Measurements from ENCODE around the gene ACO2. TPM values are rescaled to one million over a fixed set of nuclear protein-coding genes. Genes with fewer than 3 reads are reported as not detected.

The ACO2 gene
- total and polyA plus RNA-seq, 10 of the 15 experiments (the other 5 are each of a cell fraction or from before 2014, with no cell fraction given), result 21.4 to 214 (median 88.5) TPM

GRCh38 chr22:41522813-41523212 is 53.9 kb downstream of the ACO2 start:
- Histone ChIP-seq H3K9me3 (replicated peaks; ENCODE audit: control insufficient read depth, insufficient read depth, low read length) (no peaks in the 10 kb centered on the region), H3K36me3 (ENCODE audit: control insufficient read depth in 2 of 2, insufficient read depth in 2 of 2, low read length in 1 of 2) (peaks cover 38 to 54% of the 10 kb centered on the region in 2 experiments; a peak in 3 of 4 replicates), H3K9ac (ENCODE audit: control insufficient read depth, insufficient read depth, low read length) (no peak overlapping the region), H3K27me3 (replicated peaks in 1 of 2; ENCODE audit: control insufficient read depth in 2 of 2, insufficient read depth in 2 of 2, low read length in 1 of 2) (no peaks in the 10 kb centered on the region), H3K79me2 (ENCODE audit: control insufficient read depth, insufficient read depth, low read length) (no peaks in the 10 kb centered on the region), H4K20me1 (ENCODE audit: control insufficient read depth, insufficient read depth) (no peaks in the 10 kb centered on the region), H2AFZ (ENCODE audit: control insufficient read depth, low read depth, low read length) (no peak overlapping the region), H3K4me1 (ENCODE audit: control insufficient read depth, insufficient read depth, low read length) (no peaks in the 10 kb centered on the region), H3K4me2 (ENCODE audit: control insufficient read depth, insufficient read depth) (no peak overlapping the region), H3K27ac (ENCODE audit: control insufficient read depth, insufficient read depth) (no peak overlapping the region), H3K4me3 (no peak overlapping the region)
- RAD21 ChIA-PET (ENCODE audit: unreplicated experiment), result no interaction called here
- 100% methylated on average over 6 of the region's 9 CpGs for WGBS (ENCODE audit: insufficient coverage, insufficient replicate concordance, low lambda C conversion rate, missing lambda C conversion rate)
- FAIRE-seq, result no peak
- peak; percentile 24; the same call in 1 of the 2 replicates for TF ChIP-seq POLR2A (IDR thresholded peaks at IDR 0.05; ENCODE audit: low read depth, low read length)
- no peak for TF ChIP-seq IRF4 (IDR thresholded peaks at IDR 0.05; ENCODE audit: low read depth, low read length)
- SMC1A ChIA-PET (ENCODE audit: uncharacterized antibody, unreplicated experiment), result no interaction called here
- CTCF ChIA-PET, result interaction anchor here (7.3 kb wide), 1 partner anchor 118 kb away, joined by 105 read pairs; no protein-coding TSS in a partner anchor
- intact Hi-C loops (cut with micrococcal nuclease; ENCODE audit: unreplicated experiment) (no loop called here), in situ Hi-C loops (cut with MboI) (no loop called here)
- BruUV-seq (replicated peaks), result no TSS peak
- POLR2A ChIA-PET, result no interaction called here
- DNase-seq (ENCODE audit: low read depth, low spot score), result no peak
- ATAC-seq, result no peak

GRCh38 chr22:41523464-41524221 is 54.7 kb downstream of the ACO2 start:
- no peaks in the 10 kb centered on the region for H3K79me2 ChIP-seq (ENCODE audit: control insufficient read depth, insufficient read depth, low read length)
- H3K4me1 ChIP-seq (ENCODE audit: control insufficient read depth, insufficient read depth, low read length), result no peaks in the 10 kb centered on the region
- no peak overlapping the region for H3K27ac ChIP-seq (ENCODE audit: control insufficient read depth, insufficient read depth)
- no TSS peak for BruUV-seq (replicated peaks)
- RAD21 ChIA-PET (ENCODE audit: unreplicated experiment), result interaction anchor here (2.4 kb wide), 1 partner anchor 120 kb away, joined by 15 read pairs; no protein-coding TSS in a partner anchor
- no peaks in the 10 kb centered on the region for H4K20me1 ChIP-seq (ENCODE audit: control insufficient read depth, insufficient read depth)
- no peak overlapping the region for H3K4me2 ChIP-seq (ENCODE audit: control insufficient read depth, insufficient read depth)
- POLR2A ChIA-PET, result interaction anchor here (0.6 kb wide), 1 partner anchor 14 kb away, joined by 3 read pairs; no protein-coding TSS in a partner anchor
- H3K27me3 ChIP-seq (replicated peaks in 1 of 2; ENCODE audit: control insufficient read depth in 2 of 2, insufficient read depth in 2 of 2, low read length in 1 of 2), result no peaks in the 10 kb centered on the region
- peaks cover 37 to 54% of the 10 kb centered on the region in 2 experiments; a peak in 3 of 4 replicates for H3K36me3 ChIP-seq (ENCODE audit: control insufficient read depth in 2 of 2, insufficient read depth in 2 of 2, low read length in 1 of 2)
- in situ Hi-C loops (cut with MboI), result no loop called here
- SMC1A ChIA-PET (ENCODE audit: uncharacterized antibody, unreplicated experiment), result interaction anchor here (3.4 kb wide), 1 partner anchor 121 kb away, joined by 27 read pairs; no protein-coding TSS in a partner anchor
- FAIRE-seq (no peak), DNase-seq (ENCODE audit: low read depth, low spot score) (no peak), ATAC-seq (no peak)
- H3K9me3 ChIP-seq (replicated peaks; ENCODE audit: control insufficient read depth, insufficient read depth, low read length), result no peaks in the 10 kb centered on the region
- CTCF ChIA-PET, result interaction anchor here (0.9 to 7.3 kb wide), 2 partner anchors 9 to 119 kb away, joined by 3 to 105 read pairs; no protein-coding TSS in a partner anchor
- no peak overlapping the region for H3K9ac ChIP-seq (ENCODE audit: control insufficient read depth, insufficient read depth, low read length)
- intact Hi-C loops (cut with micrococcal nuclease; ENCODE audit: unreplicated experiment), result no loop called here
- no peak overlapping the region for H2AFZ ChIP-seq (ENCODE audit: control insufficient read depth, low read depth, low read length)
- 81% methylated on average over 21 of the region's 21 CpGs for WGBS (ENCODE audit: insufficient coverage, insufficient replicate concordance, low lambda C conversion rate, missing lambda C conversion rate)
- H3K4me3 ChIP-seq, result no peak overlapping the region
- no peak for TF ChIP-seq MEF2B (IDR thresholded peaks at IDR 0.05; ENCODE audit: partially characterized antibody, poor library complexity, severe bottlenecking)
- no peak for TF ChIP-seq NKRF (conservative IDR thresholded peaks at IDR 0.05)
- no peak for TF ChIP-seq CTCF (IDR thresholded peaks at IDR 0.05 in 2 of 3, conservative IDR thresholded peaks at IDR 0.05 in 1 of 3; ENCODE audit: control insufficient read depth in 2 of 3, extremely low read depth in 1 of 3, insufficient read depth in 1 of 3, low read depth in 3 of 3, low read length in 3 of 3)
- no peak for TF ChIP-seq ELK1 (IDR thresholded peaks at IDR 0.05; ENCODE audit: low read depth, low read length)
- no peak for TF ChIP-seq FOXM1 (IDR thresholded peaks at IDR 0.05; ENCODE audit: low read depth, low read length)
- no peak for TF ChIP-seq IRF4 (IDR thresholded peaks at IDR 0.05; ENCODE audit: low read depth, low read length)
- no peak for TF ChIP-seq PBX3 (IDR thresholded peaks at IDR 0.05; ENCODE audit: insufficient replicate concordance, low read depth, low read length)

All from GM12878 (cell line).